Kidney (tissue), 14 donors: Measurements from ENCODE around the gene HIGD1C. TPM values are rescaled to one million over a fixed set of nuclear protein-coding genes. Genes with fewer than 3 reads are reported as not detected.

Experiments
- DNase-seq, 5 donors: peaks; one replicate each; pipeline ENCODE4 v3.0.0-alpha.2; 2013 to 2020
- FAIRE-seq: peaks from 2 replicates; lab custom pipeline; 2012; peaks lifted over from hg19 to GRCh38; lab: Jason Lieb, UNC
- H3K27ac ChIP-seq, 2 donors: one replicate each; pipeline ENCODE4 v1.7.0; 2013; ENCODE audit warnings: low read depth in 2 of 2, low read length in 2 of 2, inconsistent platforms in 1 of 2
- H3K27me3 ChIP-seq: one replicate; pipeline ENCODE4 v1.7.1; 2013; ENCODE audit warnings: low read length, inconsistent platforms; ENCODE audit not compliant: control insufficient read depth, insufficient read depth
- H3K36me3 ChIP-seq, 3 donors: one replicate each; pipeline versions ENCODE4 v1.7.0 to v1.7.1; 2013; ENCODE audit warnings: low read length in 3 of 3, control low read depth in 1 of 3, inconsistent platforms in 1 of 3; ENCODE audit not compliant: insufficient read depth in 3 of 3, control insufficient read depth in 2 of 3
- H3K4me1 ChIP-seq, 3 donors: one replicate each; pipeline versions ENCODE4 v1.7.0 to v1.7.1; 2013; ENCODE audit warnings: low read length in 3 of 3, inconsistent platforms in 1 of 3, low read depth in 1 of 3; ENCODE audit not compliant: control insufficient read depth in 2 of 3, insufficient read depth in 2 of 3
- H3K4me3 ChIP-seq, 3 donors: one replicate each; pipeline versions ENCODE4 v1.7.0 to v1.8.1; 2013; ENCODE audit warnings: low read length in 3 of 3, control low read depth in 1 of 3, inconsistent platforms in 1 of 3
- H3K9ac ChIP-seq, 3 donors: one replicate each; pipeline versions ENCODE4 v1.7.0 to v1.7.1; 2013; ENCODE audit warnings: low read length in 3 of 3, control low read depth in 1 of 3, inconsistent platforms in 1 of 3
- H3K9me3 ChIP-seq, 3 donors: one replicate each; pipeline versions ENCODE4 v1.7.0 to v1.7.1; 2013; ENCODE audit warnings: low read length in 3 of 3, control low read depth in 1 of 3, inconsistent platforms in 1 of 3; ENCODE audit not compliant: control insufficient read depth in 2 of 3, insufficient read depth in 1 of 3
- CTCF ChIP-seq: IDR thresholded peaks from 3 replicates; pipeline ENCODE4 v1.5.1; 2012; ENCODE audit warnings: mild to moderate bottlenecking, moderate library complexity, borderline replicate concordance; ENCODE audit not compliant: insufficient read depth; ENCODE audit errors: extremely low read depth
- intact Hi-C: fragments of 100-400 bp; cut with DNase I; formaldehyde crosslinking; loops from one replicate; pipeline ENCODE4 v1.11.1; 2022
- polyA plus RNA-seq: library from polyadenylated mRNA; stranded (reverse); fragments of 350-450 nt; fragmentation: Illumina TruSeq; extraction: RNeasy Lipid Tissue Mini Kit (QIAGEN cat#74804); gene quantifications from one replicate; pipeline ENCODE4 v1.2.3, GENCODE V29; 2014; ENCODE audit warnings: low read depth, low replicate concordance; ENCODE audit not compliant: insufficient read depth
- total RNA-seq: library from RNA; stranded (reverse); fragmentation: NEBNext Ultra II Directional; extraction: Animal tissue kit (Norgen Biotek cat#: 25700); gene quantifications from one replicate; pipeline ENCODE4 v1.2.1, GENCODE V29; 2021
- donor health status: control.
- donor health status: control.
- donor health status: control.
- donor health status: control.
- donor health status: control.
- donor health status: DM: yes; HTN: yes; CAD: no.
- donor health status: Normal renal cell carcinoma (clear cell type).

The HIGD1C gene
- total and polyA plus RNA-seq, 2 donors from 2014 or later: not detected

- no peak overlapping the region for H3K4me3 ChIP-seq
- no peak overlapping the region for H3K27ac ChIP-seq
- no peaks in the 10 kb centered on the region for H3K36me3 ChIP-seq
- H3K27me3 ChIP-seq: no peaks in the 10 kb centered on the region
- DNase-seq: no peak
- peaks cover 0 to 25% (median 14%) of the 10 kb centered on the region in 3 donors for H3K4me1 ChIP-seq
- no peak for FAIRE-seq
- no peak overlapping the region for H3K9ac ChIP-seq
- intact Hi-C loops: no loop called here
- TF ChIP-seq CTCF: no peak
- H3K9me3 ChIP-seq: peaks cover 0 to 6% (median 2%) of the 10 kb centered on the region in 3 donors
Measured at GRCh38 chr12:50936821-50937530, 15.4 kb upstream of the HIGD1C start.

- Histone ChIP-seq H3K9ac (no peak overlapping the region), H3K27me3 (no peaks in the 10 kb centered on the region), H3K36me3 (no peaks in the 10 kb centered on the region), H3K4me3 (no peak overlapping the region), H3K27ac (no peak overlapping the region), H3K9me3 (peaks cover 0 to 6% (median 2%) of the 10 kb centered on the region in 3 donors), H3K4me1 (peaks cover 0 to 21% (median 14%) of the 10 kb centered on the region in 3 donors)
- intact Hi-C loops: no loop called here
- FAIRE-seq (no peak), DNase-seq (no peak)
- no peak for TF ChIP-seq CTCF
Measured at GRCh38 chr12:50937653-50938052, 14.7 kb upstream of the HIGD1C start.

- Histone ChIP-seq H3K27me3 (no peaks in the 10 kb centered on the region), H3K36me3 (no peaks in the 10 kb centered on the region), H3K9me3 (no peaks in the 10 kb centered on the region), H3K9ac (no peak overlapping the region), H3K4me3 (no peak overlapping the region), H3K27ac (no peak overlapping the region), H3K4me1 (no peaks in the 10 kb centered on the region)
- intact Hi-C loops: no loop called here
- TF ChIP-seq CTCF: no peak
- FAIRE-seq: no peak
- DNase-seq: no peak
Measured at GRCh38 chr12:50947933-50948626, 4.3 kb upstream of the HIGD1C start.
